ENCODE data around the gene GSTO2.

GSTO2 gene

GRCh38 chr10:104281694-104282093, 12.7 kb downstream of the GSTO2 start:
- DNase-seq (ENCODE audit: low read depth) = no peak

- DNase-seq (ENCODE audit: low read depth) = no peak
These were observed 15.9 kb downstream of the GSTO2 start for GRCh38 chr10:104284846-104285245.

GRCh38 chr10:104286939-104287338, 18.0 kb downstream of the GSTO2 start:
- DNase-seq (ENCODE audit: low read depth) = no peak

GRCh38 chr10:104288355-104288754, 19.4 kb downstream of the GSTO2 start:
- no peak for DNase-seq (ENCODE audit: low read depth)

GRCh38 chr10:104291439-104291951, 22.5 kb downstream of the GSTO2 start:
- DNase-seq (ENCODE audit: low read depth) = peak; percentile 83

- DNase-seq (ENCODE audit: low read depth) = no peak
These were observed 24.0 kb downstream of the GSTO2 start for GRCh38 chr10:104293011-104293410.

GRCh38 chr10:104293781-104294321, 24.9 kb downstream of the GSTO2 start:
- no peak for DNase-seq (ENCODE audit: low read depth)

- no peak for DNase-seq (ENCODE audit: low read depth)
These were observed 27.9 kb downstream of the GSTO2 start for GRCh38 chr10:104296687-104297436.

- DNase-seq (ENCODE audit: low read depth) = no peak
These were observed 29.0 kb downstream of the GSTO2 start for GRCh38 chr10:104297697-104298660.

- DNase-seq (ENCODE audit: low read depth) = no peak
These were observed 30.3 kb downstream of the GSTO2 start for GRCh38 chr10:104299031-104299904.

- no peak for DNase-seq (ENCODE audit: low read depth)
These were observed 31.2 kb downstream of the GSTO2 start for GRCh38 chr10:104300002-104300735.

GRCh38 chr10:104300736-104301292, 31.8 kb downstream of the GSTO2 start:
- DNase-seq (ENCODE audit: low read depth) = no peak

GRCh38 chr10:104301907-104302690, 33.1 kb downstream of the GSTO2 start:
- no peak for DNase-seq (ENCODE audit: low read depth)

- DNase-seq (ENCODE audit: low read depth) = no peak
These were observed 34.8 kb downstream of the GSTO2 start for GRCh38 chr10:104303594-104304355.

- DNase-seq (ENCODE audit: low read depth) = no peak
These were observed 35.4 kb downstream of the GSTO2 start for GRCh38 chr10:104304356-104304745.

GRCh38 chr10:104304927-104305326, 35.9 kb downstream of the GSTO2 start:
- DNase-seq (ENCODE audit: low read depth) = no peak

GRCh38 chr10:104306897-104307296, 37.9 kb downstream of the GSTO2 start:
- DNase-seq (ENCODE audit: low read depth) = no peak

GRCh38 chr10:104307576-104308438, 38.8 kb downstream of the GSTO2 start:
- DNase-seq (ENCODE audit: low read depth) = no peak

Data from activated T-helper 9 cell treated with anti-CD3 and anti-CD28 coated beads, Interleukin-2, amount 50 U/mL, for 16 hours (primary cell).